HepG2 (cell line): ENCODE data around the gene GPR31. TPM values are rescaled to one million over a fixed set of nuclear protein-coding genes. Genes with fewer than 3 reads are reported as not detected.

Experiments used
- ATAC-seq: fragments of 200-7000 bp; cut with Tn5 transposase; 3 replicates; pipeline ENCODE4 v1.9.1; 2020; ENCODE audit warnings: mild to moderate bottlenecking, moderate library complexity
- BruUV-seq: library from RNA; stranded (reverse); fragments of 400-500 nt; replicated peaks from 2 replicates; lab custom pipeline; 2021; lab: Mats Ljungman, UMichigan
- CTCF ChIA-PET: fragments of 300-600 bp; formaldehyde crosslinking; extraction: SDS; loops from one replicate; lab custom pipeline; 2021; ENCODE audit warnings: low total read pairs, inconsistent platforms, low intra/inter-chr PET ratio; lab: Yijun Ruan, JAX
- POLR2A ChIA-PET: fragments of 350-600 bp; sonication (Branson Sonifier 250); formaldehyde crosslinking; loops from one replicate; lab custom pipeline; 2020; ENCODE audit warnings: antibody characterized with exemption, inconsistent platforms; lab: Yijun Ruan, JAX
- DNase-seq: peaks from one replicate; pipeline ENCODE4 v3.0.0-alpha.2; 2015; ENCODE audit warnings: low spot score
- FAIRE-seq: peaks from 3 replicates; lab custom pipeline; 2011; peaks lifted over from hg19 to GRCh38; lab: Jason Lieb, UNC
- H2AFZ ChIP-seq: one replicate; pipeline ENCODE4 v1.6.1; 2011; ENCODE audit warnings: low read length, inconsistent platforms
- H3K27ac ChIP-seq: fragments of 300-600 bp; 3 replicates; pipeline ENCODE4 v1.8.0; 2011; ENCODE audit warnings: mixed run types, mild to moderate bottlenecking, mixed read lengths, low read length, inconsistent platforms; ENCODE audit not compliant: insufficient read depth; ENCODE audit errors: extremely low read length
- H3K27me3 ChIP-seq, 2 experiments: fragments of 200-600 bp in 1 of 2; 2 replicates in 1 of 2; 3 replicates in 1 of 2; pipeline versions ENCODE4 v1.6.0 to v1.8.0; 2011; ENCODE audit warnings: low read length in 2 of 2, mild to moderate bottlenecking in 2 of 2, moderate library complexity in 2 of 2, inconsistent platforms in 1 of 2; ENCODE audit not compliant: insufficient read depth in 2 of 2, control insufficient read depth in 1 of 2
- H3K36me3 ChIP-seq, 2 experiments: fragments of 200-600 bp in 1 of 2; replicated peaks in 1 of 2; 2 replicates in 1 of 2; 3 replicates in 1 of 2; pipeline versions ENCODE4 v1.5.1 to v1.8.0; 2011; ENCODE audit warnings: low read length in 2 of 2, inconsistent platforms in 1 of 2; ENCODE audit not compliant: insufficient read depth in 2 of 2, control insufficient read depth in 1 of 2
- H3K4me1 ChIP-seq: 2 replicates; pipeline ENCODE4 v1.5.1; 2012; ENCODE audit warnings: low read length, inconsistent platforms; ENCODE audit not compliant: insufficient read depth
- H3K4me2 ChIP-seq: 2 replicates; pipeline ENCODE4 v1.6.0; 2011; ENCODE audit warnings: low read depth, low read length, inconsistent platforms
- H3K4me3 ChIP-seq, 3 experiments: fragments of 200-600 bp in 1 of 3; sonication (generic), shearing (Covaris generic) in 1 of 3; replicated peaks in 1 of 3; 2 replicates each; pipeline ENCODE4 v1.5.1; 2011 to 2016; ENCODE audit warnings: low read length in 3 of 3, inconsistent platforms in 2 of 3, low read depth in 2 of 3, mild to moderate bottlenecking in 2 of 3, control low read depth in 1 of 3, mixed read lengths in 1 of 3; ENCODE audit not compliant: insufficient read depth in 1 of 3
- H3K79me2 ChIP-seq: one replicate; pipeline ENCODE4 v1.6.1; 2011; ENCODE audit warnings: low read length, inconsistent platforms; ENCODE audit not compliant: insufficient read depth
- H3K9ac ChIP-seq: 2 replicates; pipeline ENCODE4 v1.6.0; 2011; ENCODE audit warnings: mild to moderate bottlenecking, low read depth, low read length, inconsistent platforms; ENCODE audit not compliant: insufficient read depth
- H3K9me3 ChIP-seq: 2 replicates; pipeline ENCODE4 v1.5.1; 2012; ENCODE audit warnings: mild to moderate bottlenecking, low read length
- H4K20me1 ChIP-seq: 2 replicates; pipeline ENCODE4 v1.6.0; 2011; ENCODE audit warnings: inconsistent platforms, mild to moderate bottlenecking, low read length, moderate library complexity; ENCODE audit not compliant: insufficient read depth
- ATF2 ChIP-seq: sonication (generic); formaldehyde crosslinking; IDR thresholded peaks from 2 replicates; pipeline ENCODE4 v1.4.0; 2020; ENCODE audit warnings: missing genetic modification reagents
- GZF1 ChIP-seq: sonication (generic); formaldehyde crosslinking; IDR thresholded peaks from 2 replicates; pipeline ENCODE4 v1.5.1; 2020; ENCODE audit warnings: mild to moderate bottlenecking, missing genetic modification reagents
- HHEX ChIP-seq: IDR thresholded peaks from 2 replicates; pipeline ENCODE4 v1.6.1; 2016; ENCODE audit warnings: control low read depth
- HNF4A ChIP-seq: sonication (generic); formaldehyde crosslinking; IDR thresholded peaks from 2 replicates; pipeline ENCODE4 v1.4.0; 2020; ENCODE audit warnings: missing genetic modification reagents
- IRF2 ChIP-seq: IDR thresholded peaks from 2 replicates; pipeline ENCODE4 v1.6.1; 2018; ENCODE audit warnings: missing genetic modification reagents, missing compliant biosample characterization
- MBNL3 ChIP-seq: fragments of 250-450 bp; sonication (Bioruptor Pico); conservative IDR thresholded peaks from 2 replicates; pipeline ENCODE4 v1.8.0; 2022; ENCODE audit warnings: mild to moderate bottlenecking, inconsistent platforms
- MEF2D ChIP-seq: sonication (generic); formaldehyde crosslinking; IDR thresholded peaks from 2 replicates; pipeline ENCODE4 v1.5.1; 2020; ENCODE audit warnings: mild to moderate bottlenecking, missing genetic modification reagents
- SAP130 ChIP-seq: IDR thresholded peaks from 2 replicates; pipeline ENCODE4 v1.6.1; 2016; ENCODE audit warnings: low read depth
- U2AF2 ChIP-seq: fragments of 200-400 bp; formaldehyde crosslinking; IDR thresholded peaks from 2 replicates; pipeline ENCODE4 v1.6.1; 2017; ENCODE audit warnings: low read depth, mild to moderate bottlenecking, low read length
- ZNF30 ChIP-seq: sonication (generic); formaldehyde crosslinking; IDR thresholded peaks from 2 replicates; pipeline ENCODE4 v1.5.0; 2020; ENCODE audit warnings: mild to moderate bottlenecking, missing genetic modification reagents
- ZNF362 ChIP-seq: sonication (generic); formaldehyde crosslinking; IDR thresholded peaks from 2 replicates; pipeline ENCODE4 v1.4.0; 2020; ENCODE audit warnings: missing genetic modification reagents, mild to moderate bottlenecking, borderline replicate concordance
- ZNF773 ChIP-seq: sonication (generic); formaldehyde crosslinking; IDR thresholded peaks from 2 replicates; pipeline ENCODE4 v1.4.0; 2020; ENCODE audit warnings: missing genetic modification reagents, borderline replicate concordance
- WGBS: methylation state at CpG from one replicate; pipeline ENCODE4 v1.1.6; 2017; ENCODE audit warnings: low lambda C conversion rate; 5-methylcytosine and 5-hydroxymethylcytosine counted together
- in situ Hi-C: cut with HindIII; loops from 2 replicates; pipeline ENCODE4 v1.10.0; 2017; ENCODE audit warnings: low pct_unique_long_range_greater_than_20kb; ENCODE audit not compliant: extremely low pct_ligation_motif_present
- intact Hi-C: fragments of 100-400 bp; cut with micrococcal nuclease; formaldehyde crosslinking; loops from one replicate; pipeline ENCODE4 v1.10.0; 2022; ENCODE audit not compliant: unreplicated experiment
- polyA plus RNA-seq, 8 experiments: library from polyadenylated mRNA; depleted of rRNA in 3 of 8; stranded (reverse) in 7 of 8; unstranded in 1 of 8; fragments of >200 nt; fragmentation: Illumina TruSeq in 4 of 8; extraction: Trizol in 4 of 8; gene quantifications; 2 replicates each; pipeline versions ENCODE4 v1.2.1 to v1.2.3, GENCODE V29; 2011 to 2016; ENCODE audit warnings: low read depth in 4 of 8, missing spikeins in 1 of 8, mixed read lengths in 1 of 8; ENCODE audit not compliant: insufficient read depth in 1 of 8
- total RNA-seq, 5 experiments: library from RNA; depleted of rRNA; stranded (reverse); fragments of >200 nt; fragmentation: Illumina TruSeq; extraction: Trizol; gene quantifications; 2 replicates each; pipeline ENCODE4 v1.2.3, GENCODE V29; 2016; ENCODE audit warnings: low read depth in 1 of 5

Gene GPR31
- total and polyA plus RNA-seq, 2 of the 13 experiments (the other 11 are each of a cell fraction or from before 2014, with no cell fraction given): not detected

GRCh38 chr6:167139761-167140160, 18.0 kb downstream of the GPR31 start (continued):
- TF ChIP-seq ZNF362: no peak
- no peak for TF ChIP-seq SAP130
- TF ChIP-seq MEF2D: no peak
- no peak for TF ChIP-seq U2AF2
- TF ChIP-seq IRF2 (CRISPR knock-in tag): no peak
- TF ChIP-seq ZNF30 (CRISPR knock-in tag): no peak

GRCh38 chr6:167137881-167138280, 19.9 kb downstream of the GPR31 start:
- FAIRE-seq: no peak
- no peak overlapping the region for H3K27ac ChIP-seq
- ChIA-PET CTCF (no interaction called here), POLR2A (interaction anchor here (1.3 to 1.7 kb wide), 2 partner anchors 14 to 138 kb away, joined by 3 to 10 read pairs; partner anchors contain the start of gene CCR6)
- H3K9me3 ChIP-seq: no peaks in the 10 kb centered on the region
- no peak overlapping the region for H2AFZ ChIP-seq
- no peak overlapping the region for H3K9ac ChIP-seq
- H3K4me2 ChIP-seq: no peak overlapping the region
- intact Hi-C loops (no loop called here), in situ Hi-C loops (loop anchor here (25.0 kb wide), 1 partner anchor 126 kb away; no protein-coding TSS in a partner anchor)
- WGBS: 93% methylated on average over 6 of the region's 6 CpGs
- no peak for ATAC-seq
- TSS peak; percentile 54 for BruUV-seq
- H3K27me3 ChIP-seq: peaks cover 0 to 2% of the 10 kb centered on the region in 2 experiments; a peak in 1 of 5 replicates
- H3K4me3 ChIP-seq: no peak overlapping the region
- no peaks in the 10 kb centered on the region for H3K79me2 ChIP-seq
- TF ChIP-seq IRF2 (CRISPR knock-in tag) (no peak), GZF1 (CRISPR knock-in tag) (no peak), ATF2 (CRISPR knock-in tag) (no peak), HNF4A (no peak), MBNL3 (CRISPR knock-in tag) (no peak), ZNF773 (CRISPR knock-in tag) (no peak), HHEX (CRISPR knock-in tag) (no peak)
- peaks cover 12 to 25% of the 10 kb centered on the region in 2 experiments for H3K36me3 ChIP-seq
- H3K4me1 ChIP-seq: peaks cover 37% of the 10 kb centered on the region
- no peaks in the 10 kb centered on the region for H4K20me1 ChIP-seq
- no peak for DNase-seq
